Transverse colon (tissue), 4 donors: ENCODE data around the gene TMA7B.

ENCODE experiments used
- EP300 ChIP-seq: sonication (generic); formaldehyde crosslinking; IDR thresholded peaks from one replicate; pipeline ENCODE4 v1.6.1; 2017; ENCODE audit warnings: antibody characterized with exemption, low read depth
- POLR2A ChIP-seq: fragments of 450-650 bp; IDR thresholded peaks from one replicate; pipeline ENCODE4 v1.6.1; 2016; ENCODE audit warnings: antibody characterized with exemption, mild to moderate bottlenecking, moderate library complexity
- POLR2AphosphoS5 ChIP-seq, 3 donors: sonication (generic); formaldehyde crosslinking; IDR thresholded peaks; one replicate each; pipeline ENCODE4 v1.6.1; 2016; ENCODE audit warnings: antibody characterized with exemption in 3 of 3
- TF ChIP-seq, protein P1 (sequence below), 5 experiments: fragments of 200-600 bp in 3 of 5; fragments of 450-650 bp in 2 of 5; sonication (generic) in 3 of 5; IDR thresholded peaks; 1 replicate in 2 of 5; 2 replicates in 3 of 5; pipeline ENCODE4 v1.5.1; 2016 to 2017; ENCODE audit warnings: antibody characterized with exemption in 5 of 5, inconsistent platforms in 3 of 5, mild to moderate bottlenecking in 2 of 5, moderate library complexity in 1 of 5

DNA sequence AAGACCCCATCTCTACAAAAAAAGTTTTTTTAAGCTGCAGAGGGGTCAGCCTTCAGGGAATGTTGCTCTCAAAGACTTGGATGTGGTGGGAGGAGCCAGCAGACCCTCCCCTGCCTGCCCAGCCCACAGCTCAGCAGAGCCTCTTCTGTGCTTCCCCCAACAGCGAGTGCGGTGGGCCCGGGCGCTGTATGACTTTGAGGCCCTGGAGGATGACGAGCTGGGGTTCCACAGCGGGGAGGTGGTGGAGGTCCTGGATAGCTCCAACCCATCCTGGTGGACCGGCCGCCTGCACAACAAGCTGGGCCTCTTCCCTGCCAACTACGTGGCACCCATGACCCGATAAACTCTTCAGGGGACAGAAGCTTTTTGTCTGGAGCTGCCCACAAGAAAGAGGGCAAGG lies 10.5 kb downstream of the TMA7B start:
- TF ChIP-seq, protein P1, sequence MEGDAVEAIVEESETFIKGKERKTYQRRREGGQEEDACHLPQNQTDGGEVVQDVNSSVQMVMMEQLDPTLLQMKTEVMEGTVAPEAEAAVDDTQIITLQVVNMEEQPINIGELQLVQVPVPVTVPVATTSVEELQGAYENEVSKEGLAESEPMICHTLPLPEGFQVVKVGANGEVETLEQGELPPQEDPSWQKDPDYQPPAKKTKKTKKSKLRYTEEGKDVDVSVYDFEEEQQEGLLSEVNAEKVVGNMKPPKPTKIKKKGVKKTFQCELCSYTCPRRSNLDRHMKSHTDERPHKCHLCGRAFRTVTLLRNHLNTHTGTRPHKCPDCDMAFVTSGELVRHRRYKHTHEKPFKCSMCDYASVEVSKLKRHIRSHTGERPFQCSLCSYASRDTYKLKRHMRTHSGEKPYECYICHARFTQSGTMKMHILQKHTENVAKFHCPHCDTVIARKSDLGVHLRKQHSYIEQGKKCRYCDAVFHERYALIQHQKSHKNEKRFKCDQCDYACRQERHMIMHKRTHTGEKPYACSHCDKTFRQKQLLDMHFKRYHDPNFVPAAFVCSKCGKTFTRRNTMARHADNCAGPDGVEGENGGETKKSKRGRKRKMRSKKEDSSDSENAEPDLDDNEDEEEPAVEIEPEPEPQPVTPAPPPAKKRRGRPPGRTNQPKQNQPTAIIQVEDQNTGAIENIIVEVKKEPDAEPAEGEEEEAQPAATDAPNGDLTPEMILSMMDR (IDR thresholded peaks at IDR 0.05): no peak
- TF ChIP-seq POLR2AphosphoS5 (IDR thresholded peaks at IDR 0.05) (no peak), POLR2A (no peak), EP300 (no peak)
